HG03521 (cell line): ENCODE results near the gene SLC4A5.
"Not testable (repeated sequence)": the region's sequence is repeated elsewhere in the genome, so short reads cannot be mapped to it uniquely, and the experiment has no call there.

Experiments
- ATAC-seq: cut with Tn5 transposase; IDR thresholded peaks from one replicate; pipeline ENCODE4 v1.9.1; 2021; ENCODE audit warnings: mild to moderate bottlenecking, moderate library complexity; ENCODE audit not compliant: unreplicated experiment

SLC4A5 gene

GRCh38 chr2:74205596-74205995 lies 137.6 kb downstream of the SLC4A5 start:
- no peak for ATAC-seq

- ATAC-seq = no peak
Observed at GRCh38 chr2:74205113-74205512, 138.1 kb downstream of the SLC4A5 start.

GRCh38 chr2:74204436-74204835 lies 138.8 kb downstream of the SLC4A5 start:
- ATAC-seq = no peak

GRCh38 chr2:74201596-74201995 lies 141.6 kb downstream of the SLC4A5 start:
- ATAC-seq = no peak

GRCh38 chr2:74201196-74201595 lies 142.0 kb downstream of the SLC4A5 start:
- ATAC-seq = no peak

- no peak for ATAC-seq
Observed at GRCh38 chr2:74199871-74200305, 143.3 kb downstream of the SLC4A5 start.

- ATAC-seq = no peak
Observed at GRCh38 chr2:74199275-74199701, 143.9 kb downstream of the SLC4A5 start.

GRCh38 chr2:74198461-74199274 lies 144.5 kb downstream of the SLC4A5 start, which contains the start of gene MTHFD2:
Gene MTHFD2 (plus strand): TSS chr2:74198615. CDS start chr2:74198642, 27 bp downstream.
- peak; percentile 88 for ATAC-seq

- ATAC-seq = no peak
Observed at GRCh38 chr2:74198023-74198460, 145.2 kb downstream of the SLC4A5 start.

GRCh38 chr2:74197049-74197448 lies 146.2 kb downstream of the SLC4A5 start:
- ATAC-seq = no peak

- ATAC-seq = no peak
Observed at GRCh38 chr2:74194799-74195198, 148.4 kb downstream of the SLC4A5 start.

GRCh38 chr2:74191596-74192380 lies 151.4 kb downstream of the SLC4A5 start:
- ATAC-seq = no peak

- ATAC-seq = no peak
Observed at GRCh38 chr2:74188696-74189095, 154.5 kb downstream of the SLC4A5 start.

GRCh38 chr2:74188018-74188601 lies 155.1 kb downstream of the SLC4A5 start:
- ATAC-seq = no peak

- not testable (repeated sequence) for ATAC-seq
Observed at GRCh38 chr2:74186706-74187105, 156.5 kb downstream of the SLC4A5 start.

- peak; percentile 46 for ATAC-seq
Observed at GRCh38 chr2:74186038-74186437, 157.2 kb downstream of the SLC4A5 start.

- no peak for ATAC-seq
Observed at GRCh38 chr2:74183878-74184277, 159.3 kb downstream of the SLC4A5 start.

- ATAC-seq = peak; percentile 16
Observed at GRCh38 chr2:74181739-74182138, 161.5 kb downstream of the SLC4A5 start.

- peak; percentile 7 for ATAC-seq
Observed at GRCh38 chr2:74179063-74179865, 164.0 kb downstream of the SLC4A5 start.

GRCh38 chr2:74178211-74179062 lies 164.8 kb downstream of the SLC4A5 start, which contains the start of gene MOB1A:
Gene MOB1A (minus strand): TSS chr2:74178879. CDS start chr2:74178674, 205 bp downstream.
- ATAC-seq = peak; percentile 81
